HepG2 (cell line): Measurements from ENCODE around the gene IL17RB. TPM values are rescaled to one million over a fixed set of nuclear protein-coding genes. Genes with fewer than 3 reads are reported as not detected.

ENCODE experiments used
- AHDC1 ChIP-seq: sonication (generic); formaldehyde crosslinking; IDR thresholded peaks from 2 replicates; pipeline ENCODE4 v1.5.1; 2020; ENCODE audit warnings: mild to moderate bottlenecking, missing genetic modification reagents, borderline replicate concordance
- GZF1 ChIP-seq: sonication (generic); formaldehyde crosslinking; IDR thresholded peaks from 2 replicates; pipeline ENCODE4 v1.5.1; 2020; ENCODE audit warnings: mild to moderate bottlenecking, missing genetic modification reagents
- HNRNPL ChIP-seq: fragments of 200-400 bp; formaldehyde crosslinking; IDR thresholded peaks from 2 replicates; pipeline ENCODE4 v1.6.1; 2017; ENCODE audit warnings: mild to moderate bottlenecking, low read depth, low read length
- HOXA9 ChIP-seq: sonication (generic); formaldehyde crosslinking; IDR thresholded peaks from 2 replicates; pipeline ENCODE4 v1.8.1; 2022; ENCODE audit warnings: missing genetic modification reagents, mild to moderate bottlenecking, moderate library complexity, borderline replicate concordance
- NAIF1 ChIP-seq: sonication (generic); formaldehyde crosslinking; IDR thresholded peaks from 2 replicates; pipeline ENCODE4 v1.5.0; 2020; ENCODE audit warnings: mild to moderate bottlenecking, missing genetic modification reagents, borderline replicate concordance
- NR1H2 ChIP-seq: sonication (generic); formaldehyde crosslinking; IDR thresholded peaks from 2 replicates; pipeline ENCODE4 v1.8.1; 2022; ENCODE audit warnings: low read depth, missing genetic modification reagents, borderline replicate concordance
- ONECUT2 ChIP-seq: sonication (generic); formaldehyde crosslinking; IDR thresholded peaks from 2 replicates; pipeline ENCODE4 v1.4.0; 2020; ENCODE audit warnings: missing genetic modification reagents
- PHF21A ChIP-seq: sonication (generic); formaldehyde crosslinking; IDR thresholded peaks from 2 replicates; pipeline ENCODE4 v1.5.0; 2020; ENCODE audit warnings: mild to moderate bottlenecking, missing genetic modification reagents
- PRDM15 ChIP-seq: sonication (generic); formaldehyde crosslinking; IDR thresholded peaks from 2 replicates; pipeline ENCODE4 v1.4.0; 2020; ENCODE audit warnings: missing genetic modification reagents
- PRMT3 ChIP-seq: sonication (generic); formaldehyde crosslinking; IDR thresholded peaks from 2 replicates; pipeline ENCODE4 v1.8.1; 2022; ENCODE audit warnings: low read depth, mild to moderate bottlenecking, moderate library complexity, missing genetic modification reagents, borderline replicate concordance
- ZBTB7A ChIP-seq: sonication (generic); formaldehyde crosslinking; IDR thresholded peaks from 2 replicates; pipeline ENCODE4 v1.8.0; 2022; ENCODE audit warnings: mild to moderate bottlenecking, missing genetic modification reagents
- ZMAT5 ChIP-seq: sonication (generic); formaldehyde crosslinking; IDR thresholded peaks from 2 replicates; pipeline ENCODE4 v1.5.0; 2020; ENCODE audit warnings: mild to moderate bottlenecking, low read depth, missing genetic modification reagents, borderline replicate concordance
- ZNF10 ChIP-seq: sonication (generic); formaldehyde crosslinking; IDR thresholded peaks from 2 replicates; pipeline ENCODE4 v1.4.0; 2020; ENCODE audit warnings: mild to moderate bottlenecking, low read depth, missing genetic modification reagents, borderline replicate concordance
- ZNF207 ChIP-seq: fragments of 450-650 bp; IDR thresholded peaks from 2 replicates; pipeline ENCODE4 v1.6.1; 2016; ENCODE audit warnings: antibody characterized with exemption, borderline replicate concordance
- ZNF503 ChIP-seq: sonication (generic); formaldehyde crosslinking; IDR thresholded peaks from 2 replicates; pipeline ENCODE4 v1.4.0; 2020; ENCODE audit warnings: missing genetic modification reagents
- ZNF570 ChIP-seq: sonication (generic); formaldehyde crosslinking; IDR thresholded peaks from 2 replicates; pipeline ENCODE4 v1.4.0; 2020; ENCODE audit warnings: mild to moderate bottlenecking, missing genetic modification reagents, borderline replicate concordance
- ZSCAN21 ChIP-seq: sonication (generic); formaldehyde crosslinking; IDR thresholded peaks from 2 replicates; pipeline ENCODE4 v1.8.0; 2022; ENCODE audit warnings: mild to moderate bottlenecking, missing genetic modification reagents, moderate library complexity, borderline replicate concordance
- polyA plus RNA-seq, 8 experiments: library from polyadenylated mRNA; depleted of rRNA in 3 of 8; stranded (reverse) in 7 of 8; unstranded in 1 of 8; fragments of >200 nt; fragmentation: Illumina TruSeq in 4 of 8; extraction: Trizol in 4 of 8; gene quantifications; 2 replicates each; pipeline versions ENCODE4 v1.2.1 to v1.2.3, GENCODE V29; 2011 to 2016; ENCODE audit warnings: low read depth in 4 of 8, missing spikeins in 1 of 8, mixed read lengths in 1 of 8; ENCODE audit not compliant: insufficient read depth in 1 of 8
- total RNA-seq, 5 experiments: library from RNA; depleted of rRNA; stranded (reverse); fragments of >200 nt; fragmentation: Illumina TruSeq; extraction: Trizol; gene quantifications; 2 replicates each; pipeline ENCODE4 v1.2.3, GENCODE V29; 2016; ENCODE audit warnings: low read depth in 1 of 5

IL17RB gene
- total and polyA plus RNA-seq, 2 of the 13 experiments (the other 11 are each of a cell fraction or from before 2014, with no cell fraction given) = 130 to 190 TPM

- TF ChIP-seq PHF21A (CRISPR knock-in tag) = peak; percentile 60; the same call in 1 of the 2 replicates
- no peak; the same call in 1 of the 2 replicates for TF ChIP-seq ZMAT5
- TF ChIP-seq PRDM15 (CRISPR knock-in tag) = no peak
- no peak for TF ChIP-seq ZNF503 (CRISPR knock-in tag)
- peak; percentile 98 for TF ChIP-seq ZSCAN21
- no peak for TF ChIP-seq ZNF10 (CRISPR knock-in tag)
- peak; percentile 67; the same call in 1 of the 2 replicates for TF ChIP-seq AHDC1 (CRISPR knock-in tag)
- no peak for TF ChIP-seq ZBTB7A
- TF ChIP-seq HNRNPL = no peak
- TF ChIP-seq HOXA9 (CRISPR knock-in tag) = peak; percentile 93
- TF ChIP-seq ZNF570 = no peak
- no peak for TF ChIP-seq NR1H2 (CRISPR knock-in tag)
- peak; percentile 27 for TF ChIP-seq GZF1 (CRISPR knock-in tag)
- no peak for TF ChIP-seq ZNF207
- no peak for TF ChIP-seq ONECUT2 (CRISPR knock-in tag)
- 0 out of 2 replicates have a peak, but pooled peaks have one; percentile 11 for TF ChIP-seq NAIF1 (CRISPR knock-in tag)
- TF ChIP-seq PRMT3 (CRISPR knock-in tag) = peak; percentile 90; the same call in 1 of the 2 replicates
These were observed at the start of gene IL17RB, which contains the start of gene CHDH (continued) for GRCh38 chr3:53846134-53846850.
